Endothelial cell of umbilical vein (primary cell): ENCODE measurements around the gene COQ8A. TPM values are rescaled to one million over a fixed set of nuclear protein-coding genes. Genes with fewer than 3 reads are reported as not detected.

ENCODE experiments used
- BruUV-seq: library from RNA; stranded (reverse); fragments of 400-500 nt; replicated peaks from 2 replicates; lab custom pipeline; 2021; lab: Mats Ljungman, UMichigan
- CTCF ChIA-PET: fragments of 300-600, 350-600 bp; sonication (Branson Sonifier 250); formaldehyde crosslinking; loops from one replicate; lab custom pipeline; 2021; ENCODE audit warnings: antibody characterized with exemption, inconsistent platforms; lab: Charles Lee
- POLR2A ChIA-PET: fragments of 300-600, 350-600 bp; sonication (Branson Sonifier 250); formaldehyde crosslinking; loops from one replicate; lab custom pipeline; 2021; ENCODE audit warnings: antibody characterized with exemption, inconsistent platforms; lab: Charles Lee
- DNase-seq: peaks from one replicate; pipeline ENCODE4 v3.0.0-alpha.2; 2011; ENCODE audit warnings: low read depth, low spot score
- FAIRE-seq: peaks from 2 replicates; lab custom pipeline; 2011; peaks lifted over from hg19 to GRCh38; lab: Jason Lieb, UNC
- H2AFZ ChIP-seq: 2 replicates; pipeline ENCODE4 v1.6.0; 2012; ENCODE audit warnings: low read depth, low read length, control low read depth, inconsistent platforms
- H3K27ac ChIP-seq: 2 replicates; pipeline ENCODE4 v1.5.1; 2011; ENCODE audit warnings: low read depth, mild to moderate bottlenecking, control low read depth, low read length, moderate library complexity; ENCODE audit not compliant: insufficient read depth
- H3K27me3 ChIP-seq, 2 experiments: 2 replicates each; pipeline versions ENCODE4 v1.6.0 to v1.6.1; 2011; ENCODE audit warnings: low read length in 2 of 2, mixed read lengths in 1 of 2; ENCODE audit not compliant: control insufficient read depth in 2 of 2, insufficient read depth in 2 of 2
- H3K36me3 ChIP-seq, 2 experiments: 2 replicates in 1 of 2; 3 replicates in 1 of 2; pipeline ENCODE4 v1.5.1; 2011; ENCODE audit warnings: low read length in 2 of 2, mild to moderate bottlenecking in 1 of 2, moderate library complexity in 1 of 2; ENCODE audit not compliant: control insufficient read depth in 2 of 2, insufficient read depth in 2 of 2; ENCODE audit errors: extremely low read depth in 1 of 2
- H3K4me1 ChIP-seq: 3 replicates; pipeline ENCODE4 v1.5.1; 2011; ENCODE audit warnings: mild to moderate bottlenecking, low read length; ENCODE audit not compliant: control insufficient read depth, insufficient read depth; ENCODE audit errors: extremely low read depth
- H3K4me2 ChIP-seq: 2 replicates; pipeline ENCODE4 v1.6.1; 2011; ENCODE audit warnings: low read length, control low read depth, mixed read lengths; ENCODE audit not compliant: insufficient read depth
- H3K4me3 ChIP-seq, 3 experiments: fragments of 200-600 bp in 1 of 3; sonication (generic), shearing (Covaris generic) in 1 of 3; replicated peaks in 1 of 3; 2 replicates each; pipeline ENCODE4 v1.5.1; 2011 to 2016; ENCODE audit warnings: control low read depth in 3 of 3, low read length in 3 of 3, mild to moderate bottlenecking in 2 of 3, inconsistent platforms in 1 of 3, low read depth in 1 of 3, moderate library complexity in 1 of 3; ENCODE audit not compliant: insufficient read depth in 1 of 3
- H3K79me2 ChIP-seq: 2 replicates; pipeline ENCODE4 v1.6.0; 2012; ENCODE audit warnings: low read length, inconsistent platforms; ENCODE audit not compliant: control insufficient read depth, insufficient read depth
- H3K9ac ChIP-seq: replicated peaks from 2 replicates; pipeline ENCODE3; 2011; ENCODE audit warnings: low read length, control low read depth; ENCODE audit not compliant: insufficient read depth; ENCODE audit errors: extremely low read depth
- H3K9me1 ChIP-seq: replicated peaks from 3 replicates; pipeline ENCODE4 v1.6.0; 2011; ENCODE audit warnings: mild to moderate bottlenecking, low read length; ENCODE audit not compliant: control insufficient read depth, insufficient read depth; ENCODE audit errors: extremely low read depth
- H3K9me3 ChIP-seq: replicated peaks from 2 replicates; pipeline ENCODE4 v1.5.1; 2012; ENCODE audit warnings: low read length, inconsistent platforms; ENCODE audit not compliant: control insufficient read depth, insufficient read depth
- H4K20me1 ChIP-seq: replicated peaks from 2 replicates; pipeline ENCODE3; 2011; ENCODE audit warnings: mild to moderate bottlenecking, low read length; ENCODE audit not compliant: control insufficient read depth, insufficient read depth; ENCODE audit errors: extremely low read depth
- EZH2 ChIP-seq: IDR thresholded peaks from 2 replicates; pipeline ENCODE4 v1.6.1; 2012; ENCODE audit warnings: borderline replicate concordance, low read depth, mild to moderate bottlenecking, moderate library complexity, low read length, inconsistent platforms; ENCODE audit not compliant: severe bottlenecking
- FOS ChIP-seq: IDR thresholded peaks from 2 replicates; pipeline ENCODE4 v1.6.1; 2011; ENCODE audit warnings: mild to moderate bottlenecking, low read length, moderate library complexity, borderline replicate concordance; ENCODE audit not compliant: insufficient read depth
- GATA2 ChIP-seq: IDR thresholded peaks from 2 replicates; pipeline ENCODE4 v1.7.0; 2011; ENCODE audit warnings: low read depth, mild to moderate bottlenecking, moderate library complexity, mixed read lengths, low read length; ENCODE audit not compliant: insufficient read length, insufficient read depth
- JUN ChIP-seq: IDR thresholded peaks from 2 replicates; pipeline ENCODE4 v1.6.1; 2011; ENCODE audit warnings: borderline replicate concordance, low read depth; ENCODE audit not compliant: insufficient read length, insufficient read depth
- MAX ChIP-seq: IDR thresholded peaks from 2 replicates; pipeline ENCODE4 v1.6.1; 2011; ENCODE audit not compliant: insufficient read depth, insufficient read length
- MYC ChIP-seq: IDR thresholded peaks from one replicate; pipeline ENCODE4 v1.6.1; 2011; ENCODE audit warnings: mild to moderate bottlenecking, low read depth, low read length
- POLR2A ChIP-seq: IDR thresholded peaks from 2 replicates; pipeline ENCODE4 v1.6.1; 2012; ENCODE audit warnings: low read depth, mild to moderate bottlenecking, control low read depth, low read length
- POLR2AphosphoS5 ChIP-seq: IDR thresholded peaks from 2 replicates; pipeline ENCODE4 v1.6.1; 2012; ENCODE audit warnings: low read depth, mild to moderate bottlenecking, control low read depth, low read length, moderate library complexity; ENCODE audit not compliant: insufficient read depth
- dilution Hi-C: fragments of 300-500 bp; cut with MboI; formaldehyde crosslinking; loops from one replicate; pipeline ENCODE4 v1.15.0; 2019; ENCODE audit warnings: low sequenced_read_pairs; ENCODE audit not compliant: extremely low pct_ligation_motif_present
- intact Hi-C: fragments of 100-400 bp; cut with micrococcal nuclease; formaldehyde crosslinking; loops from one replicate; pipeline ENCODE4 v1.10.0; 2022
- polyA plus RNA-seq, 4 experiments: library from polyadenylated mRNA; depleted of rRNA in 3 of 4; stranded (reverse) in 3 of 4; unstranded in 1 of 4; fragments of >200 nt; gene quantifications; 2 replicates each; pipeline versions ENCODE4 v1.2.1 to v1.2.3, GENCODE V29; 2011 to 2012; ENCODE audit warnings: missing spikeins in 1 of 4
- total RNA-seq: library from RNA; stranded (reverse); gene quantifications from 2 replicates; pipeline ENCODE4 v1.2.3, GENCODE V29; 2021
- TF ChIP-seq, protein P1 (sequence below), 2 donors: IDR thresholded peaks; 1 replicate in 1 of 2; 2 replicates in 1 of 2; pipeline ENCODE4 v1.5.1; 2011; ENCODE audit warnings: low read length in 2 of 2, mild to moderate bottlenecking in 2 of 2, moderate library complexity in 2 of 2, control low read depth in 1 of 2, inconsistent platforms in 1 of 2, low read depth in 1 of 2; ENCODE audit not compliant: insufficient read depth in 1 of 2; ENCODE audit errors: extremely low read depth in 1 of 2

Gene COQ8A
- total and polyA plus RNA-seq, 2 donors (not counting 3 experiments of a cell fraction or from before 2014, with no cell fraction given), result 6.8 to 9.4 TPM

GRCh38 chr1:226946285-226946684, 6.2 kb downstream of the COQ8A start:
- dilution Hi-C loops, result no loop called here
- H3K9me1 ChIP-seq, result no peaks in the 10 kb centered on the region
- H3K27ac ChIP-seq, result no peak overlapping the region
- H3K27me3 ChIP-seq, result no peaks in the 10 kb centered on the region
- intact Hi-C loops, result loop anchor here (10.0 kb wide), 1 partner anchor 211 kb away; the partner anchor contains the start of gene ITPKB
- no TSS peak for BruUV-seq
- POLR2A ChIA-PET, result no interaction called here
- H3K4me2 ChIP-seq, result no peak overlapping the region
- DNase-seq (no peak), FAIRE-seq (no peak)
- no peaks in the 10 kb centered on the region for H3K79me2 ChIP-seq
- H3K9me3 ChIP-seq, result no peaks in the 10 kb centered on the region
- TF ChIP-seq JUN (no peak), POLR2AphosphoS5 (no peak), MYC (no peak), POLR2A (no peak), FOS (no peak), MAX (no peak), GATA2 (no peak), EZH2 (no peak)
- TF ChIP-seq, protein P1, sequence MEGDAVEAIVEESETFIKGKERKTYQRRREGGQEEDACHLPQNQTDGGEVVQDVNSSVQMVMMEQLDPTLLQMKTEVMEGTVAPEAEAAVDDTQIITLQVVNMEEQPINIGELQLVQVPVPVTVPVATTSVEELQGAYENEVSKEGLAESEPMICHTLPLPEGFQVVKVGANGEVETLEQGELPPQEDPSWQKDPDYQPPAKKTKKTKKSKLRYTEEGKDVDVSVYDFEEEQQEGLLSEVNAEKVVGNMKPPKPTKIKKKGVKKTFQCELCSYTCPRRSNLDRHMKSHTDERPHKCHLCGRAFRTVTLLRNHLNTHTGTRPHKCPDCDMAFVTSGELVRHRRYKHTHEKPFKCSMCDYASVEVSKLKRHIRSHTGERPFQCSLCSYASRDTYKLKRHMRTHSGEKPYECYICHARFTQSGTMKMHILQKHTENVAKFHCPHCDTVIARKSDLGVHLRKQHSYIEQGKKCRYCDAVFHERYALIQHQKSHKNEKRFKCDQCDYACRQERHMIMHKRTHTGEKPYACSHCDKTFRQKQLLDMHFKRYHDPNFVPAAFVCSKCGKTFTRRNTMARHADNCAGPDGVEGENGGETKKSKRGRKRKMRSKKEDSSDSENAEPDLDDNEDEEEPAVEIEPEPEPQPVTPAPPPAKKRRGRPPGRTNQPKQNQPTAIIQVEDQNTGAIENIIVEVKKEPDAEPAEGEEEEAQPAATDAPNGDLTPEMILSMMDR (IDR thresholded peaks at IDR 0.05; ENCODE audit: extremely low read depth in 1 of 2, insufficient read depth in 1 of 2, low read depth in 1 of 2, low read length in 2 of 2), result no peak
- CTCF ChIA-PET, result interaction anchor here (1.4 kb wide), 1 partner anchor 28 kb away, joined by 5 read pairs; no protein-coding TSS in a partner anchor
- H4K20me1 ChIP-seq, result no peaks in the 10 kb centered on the region
- no peaks in the 10 kb centered on the region for H3K36me3 ChIP-seq
- no peak overlapping the region for H3K9ac ChIP-seq
- no peak overlapping the region for H2AFZ ChIP-seq
- no peak overlapping the region for H3K4me3 ChIP-seq
- no peaks in the 10 kb centered on the region for H3K4me1 ChIP-seq
